Neural crest cell (in vitro differentiated cells): ENCODE data around the gene SIK3. TPM values are rescaled to one million over a fixed set of nuclear protein-coding genes. Genes with fewer than 3 reads are reported as not detected.

ENCODE experiments used
- DNase-seq: peaks from one replicate; pipeline ENCODE4 v3.0.0; 2021; ENCODE audit warnings: low read depth, mixed read lengths, low spot score
- H3K27ac Mint-ChIP-seq: one replicate; pipeline ENCODE4 v1.8.0; 2021; ENCODE audit warnings: mild to moderate bottlenecking, mixed read lengths; ENCODE audit not compliant: unreplicated experiment
- H3K27me3 Mint-ChIP-seq: 2 replicates; pipeline ENCODE4 v1.8.0; 2021; ENCODE audit warnings: low read depth, mild to moderate bottlenecking, mixed read lengths
- H3K36me3 Mint-ChIP-seq: 2 replicates; pipeline ENCODE4 v1.8.0; 2021; ENCODE audit warnings: low read depth, mild to moderate bottlenecking, mixed read lengths
- H3K4me1 Mint-ChIP-seq: 2 replicates; pipeline ENCODE4 v1.8.0; 2021; ENCODE audit warnings: mixed read lengths
- H3K4me3 Mint-ChIP-seq: one replicate; pipeline ENCODE4 v1.8.0; 2021; ENCODE audit warnings: mild to moderate bottlenecking, mixed read lengths
- H3K9me3 Mint-ChIP-seq: 2 replicates; pipeline ENCODE4 v1.8.0; 2021; ENCODE audit warnings: mixed read lengths
- CTCF ChIP-seq: fragments of 200-600 bp; sonication (generic); conservative IDR thresholded peaks from 2 replicates; pipeline ENCODE4 v1.5.0; 2021; ENCODE audit warnings: antibody characterized with exemption, mild to moderate bottlenecking
- total RNA-seq: library from RNA; stranded (reverse); gene quantifications from 2 replicates; pipeline ENCODE4 v1.2.1, GENCODE V29; 2021

The SIK3 gene
- total RNA-seq, 1 donor from 2014 or later: 39.7 TPM

DNA sequence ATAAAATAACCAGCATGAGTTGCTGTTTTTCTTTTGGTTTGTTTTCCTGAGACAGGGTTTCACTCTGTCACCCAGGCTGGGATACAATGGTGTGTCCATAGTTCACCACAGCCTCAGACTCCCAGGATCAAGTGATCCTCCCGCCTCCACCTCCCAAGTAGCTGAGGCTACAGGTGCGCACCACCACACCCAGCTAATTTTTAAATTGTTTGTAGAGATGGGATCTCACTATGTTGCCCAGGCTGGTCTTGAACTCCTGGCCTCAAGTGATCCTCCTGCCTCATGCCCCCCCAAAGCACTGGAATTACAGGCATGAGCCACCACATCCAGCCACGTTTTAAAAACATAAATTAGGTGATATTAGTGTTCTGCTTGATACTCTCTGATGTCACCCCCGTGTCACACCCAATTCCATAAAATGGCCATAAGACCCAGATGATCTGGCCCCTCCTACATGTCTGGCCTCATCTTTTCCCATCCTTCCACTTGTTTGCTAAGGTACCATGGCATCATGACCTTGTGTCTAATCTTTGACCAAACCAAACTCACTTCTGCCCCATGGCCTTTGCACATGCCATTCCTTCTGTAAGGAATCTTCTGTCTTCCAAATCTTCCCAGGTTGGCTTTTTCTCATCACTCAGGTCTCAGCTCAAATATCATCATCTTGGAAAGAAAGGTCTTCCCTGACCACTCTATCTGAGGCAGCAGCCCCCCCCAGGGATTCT is 6.3 kb downstream of the SIK3 start:
- Mint-ChIP-seq H3K36me3 (peaks cover 11% of the 10 kb centered on the region), H3K4me1 (peaks cover 27% of the 10 kb centered on the region), H3K27ac (no peak overlapping the region), H3K4me3 (no peak overlapping the region), H3K9me3 (no peaks in the 10 kb centered on the region), H3K27me3 (no peaks in the 10 kb centered on the region)
- DNase-seq: no peak
- no peak for TF ChIP-seq CTCF

DNA sequence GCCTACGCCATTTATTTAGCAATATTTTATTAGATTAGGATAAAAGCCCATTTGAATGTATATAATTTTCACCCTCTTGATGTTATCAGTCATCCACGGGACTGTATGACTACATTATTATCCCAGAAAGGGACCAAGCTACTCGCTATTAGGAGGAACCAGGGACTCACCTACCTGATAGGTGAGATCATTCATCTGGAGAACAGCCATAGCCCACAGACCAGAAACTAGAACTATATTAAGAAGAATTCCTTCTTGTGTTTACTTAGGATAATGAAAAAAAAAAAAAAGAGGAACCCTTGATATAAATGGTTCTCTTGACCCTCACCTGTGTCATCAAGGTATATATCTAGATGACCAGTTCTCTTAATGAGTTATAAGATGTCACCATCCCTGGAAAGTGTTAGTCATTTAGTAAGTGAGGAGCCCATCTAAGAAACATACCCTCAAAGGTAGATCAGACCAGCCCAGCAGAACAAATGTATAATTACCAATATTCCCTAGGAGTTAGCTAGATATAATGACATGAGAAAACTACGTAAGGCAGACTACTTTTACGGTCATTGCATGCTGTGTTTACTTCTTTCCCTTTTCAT is 8.0 kb downstream of the SIK3 start:
- no peaks in the 10 kb centered on the region for H3K9me3 Mint-ChIP-seq
- H3K4me1 Mint-ChIP-seq: peaks cover 13% of the 10 kb centered on the region
- TF ChIP-seq CTCF: no peak
- H3K4me3 Mint-ChIP-seq: no peak overlapping the region
- peaks cover 11% of the 10 kb centered on the region for H3K36me3 Mint-ChIP-seq
- no peak overlapping the region for H3K27ac Mint-ChIP-seq
- DNase-seq: no peak
- no peaks in the 10 kb centered on the region for H3K27me3 Mint-ChIP-seq

GRCh38 chr11:117089685-117090084 is 8.5 kb downstream of the SIK3 start:
- Mint-ChIP-seq H3K9me3 (no peaks in the 10 kb centered on the region), H3K4me1 (peaks cover 12% of the 10 kb centered on the region), H3K4me3 (no peak overlapping the region), H3K27me3 (no peaks in the 10 kb centered on the region), H3K36me3 (peaks cover 11% of the 10 kb centered on the region), H3K27ac (no peak overlapping the region)
- TF ChIP-seq CTCF: no peak
- no peak for DNase-seq

DNA sequence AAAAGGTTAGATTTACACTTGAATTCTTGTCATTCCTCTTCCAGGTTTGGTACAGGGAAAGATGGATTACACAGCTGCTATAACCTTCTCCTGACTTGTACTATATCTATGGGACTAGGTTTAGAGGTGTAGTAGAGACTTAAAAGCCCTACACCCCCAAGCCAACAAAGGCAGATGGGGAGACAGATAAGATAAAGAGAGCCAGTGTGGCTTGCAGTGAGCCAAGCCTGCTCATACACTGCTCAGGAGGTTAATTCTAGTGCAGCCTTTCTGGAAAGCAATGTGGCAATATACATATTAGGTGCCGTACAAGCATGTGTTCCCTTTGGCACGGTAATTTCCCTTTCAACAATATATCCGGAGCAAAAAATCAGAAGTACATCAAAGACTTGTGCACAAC is 10.8 kb downstream of the SIK3 start:
- no peak overlapping the region for H3K27ac Mint-ChIP-seq

DNA sequence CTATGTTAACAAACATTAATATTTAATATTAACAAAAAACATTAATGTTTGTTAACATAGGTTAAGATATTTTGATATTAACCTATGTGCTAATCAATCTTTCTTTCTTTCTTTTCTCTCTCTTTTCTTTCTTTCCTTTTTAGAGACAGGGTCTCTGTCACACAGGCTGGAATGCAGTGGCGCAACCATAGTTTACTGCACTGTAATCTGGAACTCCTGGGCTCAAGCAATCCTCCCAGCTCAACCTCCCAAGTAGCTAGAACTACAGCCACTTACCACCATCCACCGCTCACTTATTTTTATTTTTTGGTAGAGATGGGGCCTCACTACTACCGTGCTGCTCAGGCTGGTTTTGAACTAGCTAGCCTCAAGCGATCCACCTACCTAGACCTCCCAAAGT is 13.2 kb downstream of the SIK3 start:
- H3K27me3 Mint-ChIP-seq: no peaks in the 10 kb centered on the region
- no peak for TF ChIP-seq CTCF

More for the DNA sequence above, 10.8 kb downstream of the SIK3 start:
- Mint-ChIP-seq H3K36me3 (peaks cover 11% of the 10 kb centered on the region), H3K4me3 (no peak overlapping the region), H3K4me1 (peaks cover 29% of the 10 kb centered on the region), H3K27me3 (no peaks in the 10 kb centered on the region), H3K9me3 (no peaks in the 10 kb centered on the region)
- DNase-seq: no peak
- no peak for TF ChIP-seq CTCF

More for the DNA sequence above, 13.2 kb downstream of the SIK3 start:
- Mint-ChIP-seq H3K27ac (no peak overlapping the region), H3K4me1 (peaks cover 39% of the 10 kb centered on the region), H3K4me3 (no peak overlapping the region), H3K36me3 (peaks cover 8% of the 10 kb centered on the region), H3K9me3 (no peaks in the 10 kb centered on the region)
- no peak for DNase-seq
